NCI-H146 treated with DMSO at 0.1 percent for 48 hours (cell line): Measurements from ENCODE around the gene CCDC146.
"Not testable (repeated sequence)": the region's sequence is repeated elsewhere in the genome, so short reads cannot be mapped to it uniquely, and the experiment has no call there.

Source experiments
- DNase-seq: peaks from one replicate; lab custom pipeline; 2025; ENCODE audit not compliant: unreplicated experiment; lab: John Stamatoyannopoulos, UW

CCDC146 gene

GRCh38 chr7:77327067-77327931 lies 204.9 kb downstream of the CCDC146 start:
- DNase-seq, result peak; percentile 34

- DNase-seq, result no peak
Measured at GRCh38 chr7:77327932-77328628, 205.7 kb downstream of the CCDC146 start.

DNA sequence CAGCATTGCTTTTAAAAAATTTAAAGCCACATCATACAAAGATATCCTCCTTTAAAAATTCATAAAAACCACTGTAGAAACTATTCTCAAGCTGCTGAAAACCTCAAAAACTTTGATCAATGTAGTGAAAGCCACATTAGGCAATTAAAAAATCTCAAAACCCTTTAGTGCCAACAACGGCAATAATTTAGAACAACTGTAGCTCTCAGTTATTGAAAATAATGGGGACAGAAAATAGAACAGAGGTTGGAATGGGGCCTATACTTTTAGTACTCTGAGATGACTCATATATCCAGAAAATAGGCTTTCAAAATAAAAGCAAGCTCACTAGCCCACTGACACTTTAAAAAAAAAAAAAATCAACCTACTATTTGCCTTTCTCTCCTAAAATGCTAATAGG lies 206.3 kb downstream of the CCDC146 start:
- DNase-seq, result no peak

DNA sequence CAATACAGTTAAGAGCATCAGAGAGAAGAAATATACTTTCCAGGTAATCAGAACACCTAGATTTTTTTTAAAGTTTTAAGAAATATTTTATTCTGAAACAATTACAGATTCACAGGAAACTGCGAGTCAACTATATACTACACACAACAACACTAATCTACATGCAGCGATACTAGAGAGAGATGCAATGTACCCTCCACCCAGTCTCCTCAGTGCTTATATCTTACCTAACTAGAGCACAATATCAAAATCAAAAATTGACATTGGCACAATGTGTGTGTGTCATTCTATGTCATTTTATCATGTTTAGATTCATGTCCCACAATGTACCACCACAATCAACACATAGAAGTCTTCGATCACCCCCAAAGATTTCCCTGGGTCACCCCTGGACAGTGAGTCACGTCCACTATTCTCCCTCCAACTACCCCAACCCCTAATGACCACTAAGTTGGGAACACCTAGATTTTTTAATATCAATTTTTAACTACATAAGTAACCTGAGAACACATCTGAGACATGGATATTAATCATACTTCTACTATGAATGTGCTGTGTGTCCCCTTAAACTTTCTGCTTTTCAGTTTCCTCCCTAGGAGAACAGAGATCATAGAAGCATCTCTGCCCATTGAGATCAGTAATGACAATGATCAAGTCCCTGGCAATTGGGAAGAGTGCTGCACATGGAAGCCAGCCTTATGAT lies 207.2 kb downstream of the CCDC146 start:
- no peak for DNase-seq

- no peak for DNase-seq
Measured at GRCh38 chr7:77330169-77330882, 207.9 kb downstream of the CCDC146 start.

GRCh38 chr7:77331938-77332695 lies 209.7 kb downstream of the CCDC146 start:
- peak; percentile 82 for DNase-seq

- not testable (repeated sequence) for DNase-seq
Measured at GRCh38 chr7:77334039-77334438, 211.6 kb downstream of the CCDC146 start.

GRCh38 chr7:77335581-77335980 lies 213.2 kb downstream of the CCDC146 start:
- DNase-seq, result no peak

- DNase-seq, result no peak
Measured at GRCh38 chr7:77337456-77337990, 215.1 kb downstream of the CCDC146 start.

- no peak for DNase-seq
Measured at GRCh38 chr7:77338260-77338659, 215.8 kb downstream of the CCDC146 start.

DNA sequence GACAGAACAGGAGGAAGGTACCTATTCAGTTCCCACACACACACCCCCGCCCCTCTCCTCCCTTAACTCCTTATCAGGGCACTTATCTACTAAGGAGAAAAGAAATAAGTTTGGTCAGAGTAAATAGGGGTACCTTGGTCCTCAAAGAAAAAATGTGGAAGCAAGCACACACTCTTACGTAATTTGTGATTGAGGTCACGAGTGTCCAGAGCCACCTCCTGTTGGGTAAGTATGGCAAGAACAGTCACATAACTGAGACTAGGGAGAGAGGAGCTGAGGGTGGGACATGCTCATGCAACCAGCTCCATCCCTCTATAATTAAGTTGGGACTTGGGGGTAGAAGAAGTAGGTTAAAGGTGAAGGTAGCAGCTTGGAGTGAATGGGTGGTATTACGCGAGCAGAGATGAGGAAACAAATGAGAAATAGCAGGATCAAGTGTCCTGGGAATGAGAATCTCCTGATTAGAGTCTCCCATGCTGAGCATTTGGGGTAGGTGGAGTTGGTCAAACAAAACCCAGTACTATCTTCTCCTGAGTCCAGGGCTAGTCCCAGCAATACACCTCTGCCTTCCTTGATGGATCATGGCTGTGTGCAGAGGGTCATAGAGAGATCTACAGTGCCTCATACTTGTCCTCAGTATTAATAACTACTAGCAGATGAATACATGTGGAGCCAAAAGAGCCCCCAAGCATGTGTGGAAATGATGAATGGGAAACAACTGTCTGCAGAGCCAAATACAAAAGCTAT lies 216.6 kb downstream of the CCDC146 start:
- DNase-seq, result no peak

DNA sequence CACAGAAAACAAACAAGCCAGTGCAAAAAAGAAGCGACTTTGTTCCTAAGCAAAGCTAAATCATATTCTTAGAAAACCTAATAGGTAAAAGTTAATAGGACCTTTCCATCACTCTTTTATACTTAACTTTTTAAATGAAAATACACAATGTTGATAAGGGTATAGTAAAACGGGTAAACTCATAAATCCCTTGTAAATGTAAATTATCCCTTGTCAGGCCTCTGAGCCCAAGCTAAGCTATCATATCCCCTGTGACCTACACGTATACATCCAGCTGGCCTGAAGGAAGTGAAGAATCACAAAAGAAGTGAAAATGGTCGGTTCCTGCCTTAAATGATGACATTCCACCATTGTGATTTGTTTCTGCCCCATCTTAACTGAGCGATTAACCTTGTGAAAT lies 217.3 kb downstream of the CCDC146 start:
- DNase-seq, result no peak
